GM12891 (cell line): ENCODE measurements around the gene ZNF646.

Experiments
- PAX5 ChIP-seq: IDR thresholded peaks from 2 replicates; pipeline ENCODE4 v1.6.1; 2011; ENCODE audit warnings: low read length, moderate library complexity, mild to moderate bottlenecking; ENCODE audit not compliant: insufficient read depth, severe bottlenecking
- POLR2A ChIP-seq: IDR thresholded peaks from 2 replicates; pipeline ENCODE4 v1.6.1; 2011; ENCODE audit warnings: low read depth, low read length, control low read depth
- POLR2AphosphoS5 ChIP-seq: IDR thresholded peaks from 2 replicates; pipeline ENCODE4 v1.6.1; 2011; ENCODE audit warnings: low read depth, low read length, control low read depth
- TAF1 ChIP-seq: IDR thresholded peaks from 2 replicates; pipeline ENCODE4 v1.6.1; 2011; ENCODE audit warnings: low read depth, low read length, control low read depth

GRCh38 chr16:31099860-31100638 is 25.8 kb downstream of the ZNF646 start:
- TF ChIP-seq POLR2A: no peak
- TF ChIP-seq TAF1: no peak
- no peak for TF ChIP-seq POLR2AphosphoS5
- no peak for TF ChIP-seq PAX5
